ENCODE data around the gene NEMP1.

DNA sequence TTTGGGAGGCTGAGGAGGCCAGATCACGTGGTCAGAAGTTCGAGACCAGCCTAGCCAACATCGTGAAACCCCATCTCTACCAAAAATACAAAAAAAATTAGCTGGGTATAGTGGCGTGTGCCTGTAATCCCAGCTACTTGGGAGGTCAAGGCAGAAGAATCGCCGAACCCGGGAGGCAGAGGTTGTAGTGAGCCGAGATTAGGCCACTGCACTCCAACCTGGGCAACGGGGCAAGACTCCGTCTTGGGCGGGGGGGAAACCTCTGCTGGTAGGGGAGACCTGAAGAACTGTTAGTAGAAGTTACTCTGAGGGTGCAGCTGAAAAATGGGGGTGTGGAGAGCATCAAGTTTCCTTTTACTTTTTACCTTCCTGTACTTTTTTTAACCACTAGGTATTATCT, 47.5 kb upstream of the NEMP1 start:
- TF ChIP-seq POLR2AphosphoS5 (IDR thresholded peaks at IDR 0.05; ENCODE audit: low read depth) (no peak), SPI1 (IDR thresholded peaks at IDR 0.05; ENCODE audit: borderline replicate concordance, low read depth) (no peak)
- TF ChIP-seq, protein P1, sequence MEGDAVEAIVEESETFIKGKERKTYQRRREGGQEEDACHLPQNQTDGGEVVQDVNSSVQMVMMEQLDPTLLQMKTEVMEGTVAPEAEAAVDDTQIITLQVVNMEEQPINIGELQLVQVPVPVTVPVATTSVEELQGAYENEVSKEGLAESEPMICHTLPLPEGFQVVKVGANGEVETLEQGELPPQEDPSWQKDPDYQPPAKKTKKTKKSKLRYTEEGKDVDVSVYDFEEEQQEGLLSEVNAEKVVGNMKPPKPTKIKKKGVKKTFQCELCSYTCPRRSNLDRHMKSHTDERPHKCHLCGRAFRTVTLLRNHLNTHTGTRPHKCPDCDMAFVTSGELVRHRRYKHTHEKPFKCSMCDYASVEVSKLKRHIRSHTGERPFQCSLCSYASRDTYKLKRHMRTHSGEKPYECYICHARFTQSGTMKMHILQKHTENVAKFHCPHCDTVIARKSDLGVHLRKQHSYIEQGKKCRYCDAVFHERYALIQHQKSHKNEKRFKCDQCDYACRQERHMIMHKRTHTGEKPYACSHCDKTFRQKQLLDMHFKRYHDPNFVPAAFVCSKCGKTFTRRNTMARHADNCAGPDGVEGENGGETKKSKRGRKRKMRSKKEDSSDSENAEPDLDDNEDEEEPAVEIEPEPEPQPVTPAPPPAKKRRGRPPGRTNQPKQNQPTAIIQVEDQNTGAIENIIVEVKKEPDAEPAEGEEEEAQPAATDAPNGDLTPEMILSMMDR (IDR thresholded peaks at IDR 0.05; ENCODE audit: insufficient read depth, low read length) = no peak
- TF ChIP-seq, protein P2, sequence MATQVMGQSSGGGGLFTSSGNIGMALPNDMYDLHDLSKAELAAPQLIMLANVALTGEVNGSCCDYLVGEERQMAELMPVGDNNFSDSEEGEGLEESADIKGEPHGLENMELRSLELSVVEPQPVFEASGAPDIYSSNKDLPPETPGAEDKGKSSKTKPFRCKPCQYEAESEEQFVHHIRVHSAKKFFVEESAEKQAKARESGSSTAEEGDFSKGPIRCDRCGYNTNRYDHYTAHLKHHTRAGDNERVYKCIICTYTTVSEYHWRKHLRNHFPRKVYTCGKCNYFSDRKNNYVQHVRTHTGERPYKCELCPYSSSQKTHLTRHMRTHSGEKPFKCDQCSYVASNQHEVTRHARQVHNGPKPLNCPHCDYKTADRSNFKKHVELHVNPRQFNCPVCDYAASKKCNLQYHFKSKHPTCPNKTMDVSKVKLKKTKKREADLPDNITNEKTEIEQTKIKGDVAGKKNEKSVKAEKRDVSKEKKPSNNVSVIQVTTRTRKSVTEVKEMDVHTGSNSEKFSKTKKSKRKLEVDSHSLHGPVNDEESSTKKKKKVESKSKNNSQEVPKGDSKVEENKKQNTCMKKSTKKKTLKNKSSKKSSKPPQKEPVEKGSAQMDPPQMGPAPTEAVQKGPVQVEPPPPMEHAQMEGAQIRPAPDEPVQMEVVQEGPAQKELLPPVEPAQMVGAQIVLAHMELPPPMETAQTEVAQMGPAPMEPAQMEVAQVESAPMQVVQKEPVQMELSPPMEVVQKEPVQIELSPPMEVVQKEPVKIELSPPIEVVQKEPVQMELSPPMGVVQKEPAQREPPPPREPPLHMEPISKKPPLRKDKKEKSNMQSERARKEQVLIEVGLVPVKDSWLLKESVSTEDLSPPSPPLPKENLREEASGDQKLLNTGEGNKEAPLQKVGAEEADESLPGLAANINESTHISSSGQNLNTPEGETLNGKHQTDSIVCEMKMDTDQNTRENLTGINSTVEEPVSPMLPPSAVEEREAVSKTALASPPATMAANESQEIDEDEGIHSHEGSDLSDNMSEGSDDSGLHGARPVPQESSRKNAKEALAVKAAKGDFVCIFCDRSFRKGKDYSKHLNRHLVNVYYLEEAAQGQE (IDR thresholded peaks at IDR 0.05; ENCODE audit: insufficient replicate concordance, low read depth) = no peak

Data from HL-60 (cell line).